OCI-LY7 (cell line): ENCODE data around the gene DUSP28. TPM values are rescaled to one million over a fixed set of nuclear protein-coding genes. Genes with fewer than 3 reads are reported as not detected.

Source experiments
- BruUV-seq: library from RNA; stranded (reverse); fragments of 400-500 nt; replicated peaks from 2 replicates; lab custom pipeline; 2021; lab: Mats Ljungman, UMichigan
- CTCF ChIA-PET: fragments of 300-600 bp; sonication (Branson Sonifier 250); formaldehyde crosslinking; loops from one replicate; lab custom pipeline; 2022; ENCODE audit warnings: antibody characterized with exemption; ENCODE audit not compliant: unreplicated experiment; lab: Charles Lee
- POLR2A ChIA-PET: fragments of 300-600 bp; sonication (Branson Sonifier 250); formaldehyde crosslinking; loops from one replicate; lab custom pipeline; 2022; ENCODE audit warnings: antibody characterized with exemption; lab: Charles Lee
- DNase-seq: peaks from one replicate; pipeline ENCODE4 v3.0.0-alpha.2; 2015; ENCODE audit warnings: low spot score
- H2AFZ ChIP-seq: fragments of 200-600 bp; sonication (generic), shearing (Covaris generic); 2 replicates; pipeline ENCODE4 v1.6.1; 2014; ENCODE audit warnings: mild to moderate bottlenecking, antibody characterized with exemption, low read length, moderate library complexity
- H3K27ac ChIP-seq: fragments of 200-600 bp; sonication (generic); 2 replicates; pipeline ENCODE4 v1.5.1; 2014; ENCODE audit warnings: mixed run types, low read depth, mild to moderate bottlenecking, moderate library complexity, low read length, inconsistent platforms; ENCODE audit not compliant: poor library complexity, severe bottlenecking
- H3K36me3 ChIP-seq: fragments of 200-600 bp; sonication (generic); 2 replicates; pipeline ENCODE4 v1.6.1; 2014; ENCODE audit warnings: mild to moderate bottlenecking, antibody characterized with exemption, low read length, moderate library complexity, mixed read lengths; ENCODE audit not compliant: insufficient read depth
- H3K4me1 ChIP-seq: fragments of 200-600 bp; sonication (generic); 2 replicates; pipeline ENCODE4 v1.5.1; 2014; ENCODE audit warnings: mild to moderate bottlenecking, low read length; ENCODE audit not compliant: insufficient read depth, poor library complexity, severe bottlenecking
- H3K4me2 ChIP-seq: fragments of 200-600 bp; sonication (generic); 2 replicates; pipeline ENCODE4 v1.6.1; 2014; ENCODE audit warnings: mild to moderate bottlenecking, low read length
- H3K4me3 ChIP-seq: fragments of 200-600 bp; sonication (generic); 2 replicates; pipeline ENCODE4 v1.5.1; 2014; ENCODE audit warnings: mild to moderate bottlenecking, low read depth, low read length; ENCODE audit not compliant: poor library complexity, severe bottlenecking
- H3K79me2 ChIP-seq: fragments of 200-600 bp; sonication (generic); 2 replicates; pipeline ENCODE4 v1.6.1; 2016; ENCODE audit warnings: low read depth, mild to moderate bottlenecking, low read length, moderate library complexity, mixed read lengths; ENCODE audit not compliant: insufficient read depth
- H3K9me2 ChIP-seq: fragments of 200-600 bp; sonication (generic); 2 replicates; pipeline ENCODE4 v1.6.1; 2016; ENCODE audit warnings: mild to moderate bottlenecking, low read length, mixed read lengths; ENCODE audit not compliant: insufficient read depth
- H3K9me3 ChIP-seq: fragments of 200-600 bp; sonication (generic); 2 replicates; pipeline ENCODE4 v1.6.1; 2014; ENCODE audit warnings: mild to moderate bottlenecking, mixed run types, low read length, mixed read lengths
- H4K20me1 ChIP-seq: fragments of 200-600 bp; sonication (generic); 2 replicates; pipeline ENCODE4 v1.6.1; 2014; ENCODE audit warnings: mild to moderate bottlenecking, antibody characterized with exemption, low read length, moderate library complexity, mixed read lengths; ENCODE audit not compliant: insufficient read depth
- EZH2phosphoT487 ChIP-seq: fragments of 200-600 bp; sonication (generic); IDR thresholded peaks from 2 replicates; pipeline ENCODE4 v1.6.1; 2018; ENCODE audit warnings: low read depth, borderline replicate concordance, mild to moderate bottlenecking, mixed run types, antibody characterized with exemption, low read length, moderate library complexity, mixed read lengths
- intact Hi-C: fragments of 100-400 bp; cut with micrococcal nuclease; formaldehyde crosslinking; loops from one replicate; pipeline ENCODE4 v1.10.0; 2022; ENCODE audit not compliant: unreplicated experiment
- total RNA-seq, 2 experiments: library from RNA; depleted of rRNA in 1 of 2; stranded (reverse); fragments of >200 nt in 1 of 2; shearing (Covaris generic) in 1 of 2; gene quantifications; 2 replicates each; pipeline ENCODE4 v1.2.3, GENCODE V29; 2014 to 2022
- TF ChIP-seq, protein P1 (sequence below): fragments of 200-600 bp; sonication (generic); conservative IDR thresholded peaks from 2 replicates; pipeline ENCODE4 v1.5.1; 2014; ENCODE audit warnings: mild to moderate bottlenecking, antibody characterized with exemption, low read length, moderate library complexity, mixed read lengths

DUSP28 gene
- total RNA-seq, 2 experiments from 2014 or later: 15.8 to 17.6 TPM

DNA sequence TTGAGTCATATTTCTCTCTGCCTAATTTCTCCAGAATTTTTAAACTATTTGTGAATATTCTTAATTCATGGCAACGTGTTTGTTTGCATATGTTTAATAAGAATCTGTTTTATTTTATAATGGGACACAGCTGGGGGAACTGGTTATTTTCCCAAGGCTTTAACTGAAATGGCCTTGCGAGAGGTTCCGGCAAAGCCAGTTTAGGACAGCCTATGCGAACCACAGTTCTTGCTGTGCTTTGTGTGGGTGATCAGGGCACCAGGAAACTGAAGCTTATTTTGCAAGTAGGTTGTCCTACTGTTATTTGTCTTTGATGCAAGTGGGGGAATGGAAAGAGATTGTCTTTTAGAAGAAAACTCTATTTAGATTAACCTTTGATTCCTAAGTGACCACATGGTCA lies 8.9 kb upstream of the DUSP28 start:
- POLR2A ChIA-PET: interaction anchor here (0.6 to 1.6 kb wide), 5 partner anchors 8 to 105 kb away, joined by 3 to 4 read pairs (median 3); partner anchors contain the start of gene CAPN10
- Histone ChIP-seq H2AFZ (no peak overlapping the region), H3K4me2 (peak overlapping the region; percentile 74), H3K4me3 (peak overlapping the region; percentile 30), H3K27ac (peak overlapping the region; percentile 90), H3K9me3 (peaks cover 12% of the 10 kb centered on the region; the same call in 1 of the 2 replicates), H3K4me1 (peaks cover 24% of the 10 kb centered on the region), H3K79me2 (peaks cover 13% of the 10 kb centered on the region; the same call in 1 of the 2 replicates), H3K36me3 (peaks cover 53% of the 10 kb centered on the region), H3K9me2 (no peaks in the 10 kb centered on the region), H4K20me1 (no peaks in the 10 kb centered on the region)
- no peak for DNase-seq
- TF ChIP-seq EZH2phosphoT487: no peak
- TF ChIP-seq, protein P1, sequence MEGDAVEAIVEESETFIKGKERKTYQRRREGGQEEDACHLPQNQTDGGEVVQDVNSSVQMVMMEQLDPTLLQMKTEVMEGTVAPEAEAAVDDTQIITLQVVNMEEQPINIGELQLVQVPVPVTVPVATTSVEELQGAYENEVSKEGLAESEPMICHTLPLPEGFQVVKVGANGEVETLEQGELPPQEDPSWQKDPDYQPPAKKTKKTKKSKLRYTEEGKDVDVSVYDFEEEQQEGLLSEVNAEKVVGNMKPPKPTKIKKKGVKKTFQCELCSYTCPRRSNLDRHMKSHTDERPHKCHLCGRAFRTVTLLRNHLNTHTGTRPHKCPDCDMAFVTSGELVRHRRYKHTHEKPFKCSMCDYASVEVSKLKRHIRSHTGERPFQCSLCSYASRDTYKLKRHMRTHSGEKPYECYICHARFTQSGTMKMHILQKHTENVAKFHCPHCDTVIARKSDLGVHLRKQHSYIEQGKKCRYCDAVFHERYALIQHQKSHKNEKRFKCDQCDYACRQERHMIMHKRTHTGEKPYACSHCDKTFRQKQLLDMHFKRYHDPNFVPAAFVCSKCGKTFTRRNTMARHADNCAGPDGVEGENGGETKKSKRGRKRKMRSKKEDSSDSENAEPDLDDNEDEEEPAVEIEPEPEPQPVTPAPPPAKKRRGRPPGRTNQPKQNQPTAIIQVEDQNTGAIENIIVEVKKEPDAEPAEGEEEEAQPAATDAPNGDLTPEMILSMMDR: no peak
- CTCF ChIA-PET: no interaction called here
- BruUV-seq: no TSS peak
- intact Hi-C loops: no loop called here

- POLR2A ChIA-PET: interaction anchor here (0.9 to 1.6 kb wide), 5 partner anchors 8 to 38 kb away, joined by 3 to 4 read pairs (median 3); partner anchors contain the start of gene CAPN10
- H3K4me1 ChIP-seq: peaks cover 29% of the 10 kb centered on the region
- TF ChIP-seq, protein P1: no peak
- no peak for TF ChIP-seq EZH2phosphoT487
- no peaks in the 10 kb centered on the region for H4K20me1 ChIP-seq
- intact Hi-C loops: no loop called here
- peak overlapping the region; percentile 74 for H3K4me2 ChIP-seq
- H3K9me3 ChIP-seq: peaks cover 12% of the 10 kb centered on the region; the same call in 1 of the 2 replicates
- H2AFZ ChIP-seq: no peak overlapping the region
- CTCF ChIA-PET: no interaction called here
- H3K27ac ChIP-seq: peak overlapping the region; percentile 90
- BruUV-seq: no TSS peak
- peaks cover 17% of the 10 kb centered on the region; the same call in 1 of the 2 replicates for H3K79me2 ChIP-seq
- H3K9me2 ChIP-seq: no peaks in the 10 kb centered on the region
- DNase-seq: peak; percentile 70
- peak overlapping the region; percentile 30 for H3K4me3 ChIP-seq
- peaks cover 55% of the 10 kb centered on the region for H3K36me3 ChIP-seq
These were observed 8.3 kb upstream of the DUSP28 start for GRCh38 chr2:240551811-240552210.

- no TSS peak for BruUV-seq
- DNase-seq: no peak
- Histone ChIP-seq H3K79me2 (peaks cover 36% of the 10 kb centered on the region; the same call in 1 of the 2 replicates), H3K9me2 (no peaks in the 10 kb centered on the region), H3K4me2 (no peak overlapping the region), H3K9me3 (peaks cover 12% of the 10 kb centered on the region; the same call in 1 of the 2 replicates), H2AFZ (no peak overlapping the region), H3K4me1 (peaks cover 43% of the 10 kb centered on the region), H3K4me3 (no peak overlapping the region), H4K20me1 (no peaks in the 10 kb centered on the region), H3K36me3 (peaks cover 67% of the 10 kb centered on the region), H3K27ac (no peak overlapping the region)
- TF ChIP-seq EZH2phosphoT487: no peak
- ChIA-PET CTCF (no interaction called here), POLR2A (no interaction called here)
- intact Hi-C loops: no loop called here
These were observed 6.1 kb upstream of the DUSP28 start for GRCh38 chr2:240553956-240554480.
